ENCODE measurements around the gene SHMT1.

SHMT1 gene

DNA sequence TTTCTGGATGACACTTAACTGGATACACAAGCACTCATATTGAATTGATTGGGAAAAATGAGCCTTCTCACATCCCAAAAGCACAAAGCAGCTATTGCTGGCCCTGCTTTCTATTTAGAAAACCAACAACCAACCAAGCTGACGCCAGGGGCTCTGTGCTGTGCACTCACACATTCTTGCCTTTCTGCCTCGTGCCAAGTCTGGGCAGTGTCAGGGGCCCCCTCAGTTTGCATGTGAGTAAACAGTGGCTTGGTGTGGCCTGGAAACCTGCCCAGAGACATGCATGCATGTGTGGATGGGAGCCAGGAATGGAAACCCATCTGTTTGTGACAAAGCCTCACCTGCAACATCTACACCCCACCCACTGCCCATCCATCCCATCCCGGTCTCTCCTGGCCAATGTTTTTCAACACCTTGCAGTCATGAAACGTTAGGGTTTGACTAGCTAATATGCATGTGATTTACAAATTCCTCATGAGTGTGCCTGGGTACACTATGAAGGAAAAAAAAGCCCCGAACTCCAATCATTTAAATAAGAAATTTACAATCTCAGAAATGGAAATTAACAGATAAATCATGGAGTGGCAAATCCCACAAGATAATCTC is 82.5 kb downstream of the SHMT1 start:
- no peak for DNase-seq

DNA sequence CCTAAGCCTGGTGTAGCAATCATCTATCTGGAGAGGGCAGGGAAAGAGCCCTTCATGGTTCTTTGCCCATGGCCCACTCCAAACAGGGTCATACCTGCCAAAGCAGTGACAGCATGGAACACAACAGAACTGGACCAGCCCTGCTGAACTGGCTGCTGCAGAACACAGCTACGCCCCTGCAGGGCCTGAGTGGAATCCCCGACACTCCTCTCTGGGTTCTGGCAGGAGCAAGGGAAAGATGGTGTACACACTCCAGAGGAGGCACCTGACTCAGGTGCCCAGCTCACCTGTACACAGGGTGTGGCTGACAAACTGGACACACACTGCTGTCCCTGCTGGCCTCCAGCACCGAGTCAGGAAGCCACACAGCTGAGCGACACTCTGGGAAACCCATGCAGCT is 83.1 kb downstream of the SHMT1 start:
- DNase-seq = no peak

DNA sequence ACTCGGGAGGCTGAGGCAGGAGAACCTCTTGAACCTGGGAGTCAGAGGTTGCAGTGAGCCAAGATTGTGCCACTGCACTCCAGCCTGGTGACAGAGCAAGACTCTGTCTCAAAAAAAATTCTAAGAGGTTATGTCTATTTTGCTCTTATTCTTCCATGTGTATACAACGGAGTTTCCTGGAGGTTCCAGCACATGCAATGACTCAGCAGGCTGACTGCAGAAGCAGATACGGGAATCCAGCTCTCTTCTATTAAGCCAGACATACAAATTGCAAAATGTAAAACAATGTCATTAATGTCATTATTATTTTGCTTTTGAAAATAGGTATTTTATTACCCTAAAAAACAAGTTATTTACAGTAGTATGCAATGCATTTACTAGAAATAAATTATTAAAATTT is 84.5 kb downstream of the SHMT1 start:
- DNase-seq = no peak
